Measurements from ENCODE around the gene LMF2.

Gene LMF2

GRCh38 chr22:50489363-50490243 lies 17.9 kb downstream of the LMF2 start:
- DNase-seq (ENCODE audit: low spot score) = no peak

GRCh38 chr22:50488886-50489285 lies 18.6 kb downstream of the LMF2 start:
- TF ChIP-seq CTCF (IDR thresholded peaks at IDR 0.05; ENCODE audit: extremely low read depth, missing control alignments) = no peak
- no peak for DNase-seq (ENCODE audit: low spot score)

More at GRCh38 chr22:50489363-50490243, 17.9 kb downstream of the LMF2 start:
- no peak for TF ChIP-seq CTCF (IDR thresholded peaks at IDR 0.05; ENCODE audit: extremely low read depth, missing control alignments)

GRCh38 chr22:50488006-50488677 lies 19.4 kb downstream of the LMF2 start:
- DNase-seq (ENCODE audit: low spot score) = no peak
- TF ChIP-seq CTCF (IDR thresholded peaks at IDR 0.05; ENCODE audit: extremely low read depth, missing control alignments) = no peak

- TF ChIP-seq CTCF (IDR thresholded peaks at IDR 0.05; ENCODE audit: extremely low read depth, missing control alignments) = no peak
- DNase-seq (ENCODE audit: low spot score) = no peak
Observed at GRCh38 chr22:50487290-50488005, 20.1 kb downstream of the LMF2 start.

GRCh38 chr22:50486561-50487289 lies 20.8 kb downstream of the LMF2 start, which contains the start of gene MIOX:
TSS of gene MIOX (plus strand) at chr22:50486859. CDS start at chr22:50486898, 39 bp downstream.
- DNase-seq (ENCODE audit: low spot score) = no peak
- no peak for TF ChIP-seq CTCF (IDR thresholded peaks at IDR 0.05; ENCODE audit: extremely low read depth, missing control alignments)

GRCh38 chr22:50485221-50486131 lies 22.0 kb downstream of the LMF2 start:
- no peak for TF ChIP-seq CTCF (IDR thresholded peaks at IDR 0.05; ENCODE audit: extremely low read depth, missing control alignments)
- no peak for DNase-seq (ENCODE audit: low spot score)
